CD14-positive monocyte (primary cell): Measurements from ENCODE around the gene XYLT1. TPM values are rescaled to one million over a fixed set of nuclear protein-coding genes. Genes with fewer than 3 reads are reported as not detected.

Experiments
- DNase-seq, 3 donors: peaks; one replicate each; pipeline ENCODE4 v3.0.0-alpha.2; 2011 to 2022
- H2AFZ ChIP-seq: 2 replicates; pipeline ENCODE4 v1.6.0; 2012; ENCODE audit warnings: mild to moderate bottlenecking, low read depth, low read length, inconsistent platforms; ENCODE audit not compliant: insufficient read depth, poor library complexity, severe bottlenecking
- H3K27ac ChIP-seq, 2 donors: 1 replicate in 1 of 2; 2 replicates in 1 of 2; pipeline ENCODE4 v1.5.1; 2012 to 2013; ENCODE audit warnings: low read length in 2 of 2, control low read depth in 1 of 2, inconsistent platforms in 1 of 2, low read depth in 1 of 2, mild to moderate bottlenecking in 1 of 2
- H3K27me3 ChIP-seq, 2 donors: one replicate each; pipeline versions ENCODE4 v1.6.0 to v1.6.1; 2011 to 2013; ENCODE audit warnings: low read length in 2 of 2; ENCODE audit not compliant: control insufficient read depth in 2 of 2, insufficient read depth in 2 of 2
- H3K36me3 ChIP-seq, 2 donors: replicated peaks in 1 of 2; 1 replicate in 1 of 2; 2 replicates in 1 of 2; pipeline versions ENCODE4 v1.5.1 to v1.6.1; 2012 to 2013; ENCODE audit warnings: low read length in 2 of 2, control low read depth in 1 of 2, inconsistent platforms in 1 of 2, mild to moderate bottlenecking in 1 of 2; ENCODE audit not compliant: insufficient read depth in 2 of 2, control insufficient read depth in 1 of 2
- H3K4me1 ChIP-seq, 2 donors: 1 replicate in 1 of 2; 2 replicates in 1 of 2; pipeline versions ENCODE4 v1.5.1 to v1.6.1; 2012 to 2013; ENCODE audit warnings: low read length in 2 of 2, control low read depth in 1 of 2, inconsistent platforms in 1 of 2, mild to moderate bottlenecking in 1 of 2, moderate library complexity in 1 of 2; ENCODE audit not compliant: insufficient read depth in 2 of 2, control insufficient read depth in 1 of 2
- H3K4me2 ChIP-seq: replicated peaks from 2 replicates; pipeline ENCODE3; 2012; ENCODE audit warnings: low read length, moderate library complexity, mild to moderate bottlenecking; ENCODE audit not compliant: poor library complexity, severe bottlenecking; ENCODE audit errors: extremely low read depth
- H3K4me3 ChIP-seq, 3 experiments: fragments of 200-600 bp in 1 of 3; sonication (generic) in 1 of 3; replicated peaks in 1 of 3; 1 replicate in 2 of 3; 2 replicates in 1 of 3; pipeline ENCODE4 v1.5.1; 2011 to 2013; ENCODE audit warnings: low read length in 3 of 3, mild to moderate bottlenecking in 3 of 3, control low read depth in 2 of 3, low read depth in 2 of 3, inconsistent platforms in 1 of 3, moderate library complexity in 1 of 3
- H3K79me2 ChIP-seq: 2 replicates; pipeline ENCODE4 v1.6.0; 2012; ENCODE audit warnings: mild to moderate bottlenecking, control low read depth, inconsistent platforms, low read length, moderate library complexity; ENCODE audit not compliant: insufficient read depth
- H3K9ac ChIP-seq: 2 replicates; pipeline ENCODE4 v1.6.0; 2017; ENCODE audit warnings: low read length, mild to moderate bottlenecking; ENCODE audit not compliant: insufficient read depth, poor library complexity, severe bottlenecking
- H3K9me3 ChIP-seq, 2 donors: replicated peaks in 1 of 2; 1 replicate in 1 of 2; 2 replicates in 1 of 2; pipeline versions ENCODE4 v1.5.1 to v1.6.1; 2012 to 2013; ENCODE audit warnings: low read length in 2 of 2, control low read depth in 1 of 2; ENCODE audit not compliant: control insufficient read depth in 1 of 2, insufficient read depth in 1 of 2
- H4K20me1 ChIP-seq: 2 replicates; pipeline ENCODE4 v1.6.0; 2012; ENCODE audit warnings: mild to moderate bottlenecking, low read length, control low read depth, moderate library complexity; ENCODE audit not compliant: insufficient read depth
- H3K27ac Mint-ChIP-seq, 7 donors: one replicate each; pipeline ENCODE4 v1.8.0; 2020; ENCODE audit warnings: mild to moderate bottlenecking in 7 of 7, mixed read lengths in 7 of 7, moderate library complexity in 6 of 7, inconsistent platforms in 2 of 7
- H3K27me3 Mint-ChIP-seq, 3 donors: one replicate each; pipeline ENCODE4 v1.8.0; 2021 to 2022; ENCODE audit warnings: low read depth in 3 of 3, mild to moderate bottlenecking in 3 of 3, mixed read lengths in 3 of 3, moderate library complexity in 3 of 3, inconsistent platforms in 1 of 3
- H3K36me3 Mint-ChIP-seq, 2 donors: one replicate each; pipeline ENCODE4 v1.8.0; 2020; ENCODE audit warnings: mixed read lengths in 2 of 2, inconsistent platforms in 1 of 2, mild to moderate bottlenecking in 1 of 2
- H3K4me1 Mint-ChIP-seq: one replicate; pipeline ENCODE4 v1.8.0; 2020; ENCODE audit warnings: mild to moderate bottlenecking, mixed read lengths
- H3K4me3 Mint-ChIP-seq, 2 donors: one replicate each; pipeline ENCODE4 v1.8.0; 2020; ENCODE audit warnings: mild to moderate bottlenecking in 2 of 2, mixed read lengths in 2 of 2, moderate library complexity in 1 of 2
- H3K9me3 Mint-ChIP-seq, 7 donors: one replicate each; pipeline ENCODE4 v1.8.0; 2020 to 2022; ENCODE audit warnings: mixed read lengths in 7 of 7, mild to moderate bottlenecking in 6 of 7, moderate library complexity in 6 of 7, inconsistent platforms in 2 of 7
- CTCF ChIP-seq: fragments of 200-600 bp; IDR thresholded peaks from one replicate; pipeline ENCODE4 v1.8.0; 2022; ENCODE audit warnings: antibody characterized with exemption, mild to moderate bottlenecking
- WGBS: methylation state at CpG from one replicate; pipeline ENCODE4 v1.1.5; 2013; ENCODE audit warnings: missing lambda C conversion rate; ENCODE audit not compliant: insufficient coverage; 5-methylcytosine and 5-hydroxymethylcytosine counted together
- intact Hi-C, 2 donors: fragments of 100-400 bp; cut with micrococcal nuclease; formaldehyde crosslinking; loops; one replicate each; pipeline versions ENCODE4 v1.15.0 to v1.15.1; 2023
- polyA plus RNA-seq, 3 donors: library from polyadenylated mRNA; depleted of rRNA in 1 of 3; unstranded in 2 of 3; stranded (reverse) in 1 of 3; fragments of 300-500 nt in 2 of 3; fragments of >200 nt in 1 of 3; fragmentation: Illumina TruSeq in 2 of 3; gene quantifications; 1 replicate in 2 of 3; 2 replicates in 1 of 3; pipeline ENCODE4 v1.2.3, GENCODE V29; 2012 to 2021

XYLT1 gene
- polyA plus RNA-seq, 3 donors: 0.51 to 9.4 (median 1.6) TPM

GRCh38 chr16:17068524-17068923, 402.2 kb downstream of the XYLT1 start:
- intact Hi-C loops: no loop called here
- no peak overlapping the region for H3K27ac ChIP-seq
- Mint-ChIP-seq H3K27ac (peak overlapping the region in 2 of 7 donors; percentile 71 to 75), H3K4me3 (no peak overlapping the region), H3K9me3 (peaks cover 0 to 6% (median 0%) of the 10 kb centered on the region in 7 donors), H3K36me3 (no peaks in the 10 kb centered on the region), H3K4me1 (peaks cover 47% of the 10 kb centered on the region), H3K27me3 (peaks cover 0 to 3% (median 0%) of the 10 kb centered on the region in 3 donors)
- H2AFZ ChIP-seq: no peak overlapping the region
- H3K79me2 ChIP-seq: no peaks in the 10 kb centered on the region
- H3K9me3 ChIP-seq: no peaks in the 10 kb centered on the region
- TF ChIP-seq CTCF: no peak
- H3K27me3 ChIP-seq: no peaks in the 10 kb centered on the region
- 100% methylated on average over 2 of the region's 3 CpGs for WGBS
- H3K36me3 ChIP-seq: no peaks in the 10 kb centered on the region
- H4K20me1 ChIP-seq: no peaks in the 10 kb centered on the region
- H3K4me3 ChIP-seq: no peak overlapping the region
- H3K4me2 ChIP-seq: no peak overlapping the region
- peaks cover 48 to 60% of the 10 kb centered on the region in 2 donors for H3K4me1 ChIP-seq
- H3K9ac ChIP-seq: no peak overlapping the region
- DNase-seq: peak in 1 of 3 donors; percentile 48

- no peaks in the 10 kb centered on the region for H3K36me3 Mint-ChIP-seq
- no peak overlapping the region for H3K4me3 Mint-ChIP-seq
- peak; percentile 14 to 33 (median 25) for DNase-seq
- H3K27me3 Mint-ChIP-seq: peaks cover 0 to 3% (median 0%) of the 10 kb centered on the region in 3 donors
- Histone ChIP-seq H3K4me2 (no peak overlapping the region), H4K20me1 (no peaks in the 10 kb centered on the region), H3K9ac (no peak overlapping the region), H3K27ac (no peak overlapping the region), H3K79me2 (no peaks in the 10 kb centered on the region), H3K27me3 (no peaks in the 10 kb centered on the region), H3K36me3 (no peaks in the 10 kb centered on the region), H2AFZ (no peak overlapping the region), H3K4me1 (peaks cover 50 to 62% of the 10 kb centered on the region in 2 donors), H3K9me3 (no peaks in the 10 kb centered on the region), H3K4me3 (no peak overlapping the region)
- H3K27ac Mint-ChIP-seq: peak overlapping the region in 2 of 7 donors; percentile 46 to 71
- no peak for TF ChIP-seq CTCF
- peaks cover 49% of the 10 kb centered on the region for H3K4me1 Mint-ChIP-seq
- peaks cover 0 to 6% (median 0%) of the 10 kb centered on the region in 7 donors for H3K9me3 Mint-ChIP-seq
- intact Hi-C loops: no loop called here
- no CpG with 5 or more reads among the region's 4 CpGs for WGBS
These were observed 402.9 kb downstream of the XYLT1 start for GRCh38 chr16:17067882-17068281.
